Activated naive CD4-positive, alpha-beta T cell treated with anti-CD3 and anti-CD28 coated beads, Interleukin-2, amount 10 ng/mL, durations not matched to agents 7 days and 5 days (primary cell): Measurements from ENCODE around the gene FREM2.

Source experiments
- CTCF ChIA-PET: fragments of 350-600 bp; sonication (Branson Sonifier 250); formaldehyde crosslinking; loops from one replicate; lab custom pipeline; 2021; ENCODE audit warnings: antibody characterized with exemption; lab: Charles Lee
- DNase-seq: peaks from one replicate; pipeline ENCODE4 v3.0.0-alpha.2; 2020
- H3K27ac Mint-ChIP-seq: one replicate; pipeline ENCODE4 v1.8.0; 2021; ENCODE audit warnings: mild to moderate bottlenecking, moderate library complexity, mixed read lengths
- H3K27me3 Mint-ChIP-seq: one replicate; pipeline ENCODE4 v1.8.0; 2021; ENCODE audit warnings: mild to moderate bottlenecking, mixed read lengths
- H3K36me3 Mint-ChIP-seq: one replicate; pipeline ENCODE4 v1.8.0; 2021; ENCODE audit warnings: mixed read lengths
- H3K4me1 Mint-ChIP-seq: one replicate; pipeline ENCODE4 v1.8.0; 2021; ENCODE audit warnings: mixed read lengths
- H3K4me3 Mint-ChIP-seq: one replicate; pipeline ENCODE4 v1.8.0; 2021; ENCODE audit warnings: mild to moderate bottlenecking, moderate library complexity, mixed read lengths
- H3K9me3 Mint-ChIP-seq: one replicate; pipeline ENCODE4 v1.8.0; 2021; ENCODE audit warnings: mixed read lengths

Gene FREM2

DNA sequence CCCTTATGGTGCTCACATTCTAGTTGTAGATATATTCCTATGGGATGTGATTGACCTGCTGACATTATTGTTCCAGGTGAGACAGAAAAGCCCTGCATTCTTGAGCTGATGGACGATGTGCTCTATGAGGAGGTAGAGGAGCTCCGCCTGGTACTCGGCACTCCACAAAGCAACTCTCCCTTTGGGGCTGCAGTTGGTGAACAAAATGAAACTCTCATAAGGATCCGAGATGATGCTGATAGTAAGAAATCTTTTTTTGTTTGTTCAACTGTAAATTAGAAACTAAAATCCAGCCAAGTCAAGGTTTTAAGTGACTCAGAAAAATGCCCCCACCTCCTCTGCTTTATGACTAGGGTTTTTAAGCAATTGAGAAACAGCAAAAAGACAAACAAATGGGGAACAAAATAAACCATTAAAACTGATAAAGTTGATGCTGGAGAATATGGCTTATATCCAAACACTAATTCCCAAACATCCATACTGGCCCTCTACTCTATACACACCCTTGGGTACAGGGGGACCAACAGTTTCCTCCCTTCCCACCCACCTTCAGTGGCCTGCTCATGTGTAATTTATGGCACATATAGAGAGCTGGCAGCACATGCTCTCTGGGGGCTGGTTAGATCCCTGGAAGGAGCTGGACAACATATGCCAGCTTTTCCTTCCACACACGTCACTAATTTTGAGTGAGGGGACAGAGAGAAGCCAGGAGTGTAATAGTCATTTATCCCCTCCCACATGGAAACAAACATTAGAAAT, 164.2 kb downstream of the FREM2 start:
- no peak overlapping the region for H3K27ac Mint-ChIP-seq
- H3K9me3 Mint-ChIP-seq = no peaks in the 10 kb centered on the region
- CTCF ChIA-PET = no interaction called here
- no peak overlapping the region for H3K4me3 Mint-ChIP-seq
- H3K4me1 Mint-ChIP-seq = no peaks in the 10 kb centered on the region
- no peaks in the 10 kb centered on the region for H3K27me3 Mint-ChIP-seq
- DNase-seq = no peak
- H3K36me3 Mint-ChIP-seq = no peaks in the 10 kb centered on the region

DNA sequence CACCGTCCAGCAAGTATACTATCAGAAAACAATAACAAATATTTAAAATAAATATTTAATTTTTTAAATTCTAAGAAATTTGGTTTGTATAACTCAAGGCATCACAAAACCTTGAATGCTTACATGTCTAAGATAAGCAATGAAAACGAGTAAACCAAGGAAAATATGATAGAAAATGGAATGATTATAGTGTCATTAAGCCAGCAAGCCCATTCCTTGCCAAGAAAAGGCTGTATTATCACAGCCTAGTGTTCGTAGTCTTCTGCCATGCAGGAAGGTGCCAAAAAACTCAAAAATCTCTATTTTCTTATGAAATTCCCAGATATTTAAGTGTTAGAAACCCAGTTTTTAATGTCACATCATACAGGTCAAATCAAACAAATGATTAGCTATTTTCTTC, 167.3 kb downstream of the FREM2 start:
- H3K27me3 Mint-ChIP-seq = no peaks in the 10 kb centered on the region

DNA sequence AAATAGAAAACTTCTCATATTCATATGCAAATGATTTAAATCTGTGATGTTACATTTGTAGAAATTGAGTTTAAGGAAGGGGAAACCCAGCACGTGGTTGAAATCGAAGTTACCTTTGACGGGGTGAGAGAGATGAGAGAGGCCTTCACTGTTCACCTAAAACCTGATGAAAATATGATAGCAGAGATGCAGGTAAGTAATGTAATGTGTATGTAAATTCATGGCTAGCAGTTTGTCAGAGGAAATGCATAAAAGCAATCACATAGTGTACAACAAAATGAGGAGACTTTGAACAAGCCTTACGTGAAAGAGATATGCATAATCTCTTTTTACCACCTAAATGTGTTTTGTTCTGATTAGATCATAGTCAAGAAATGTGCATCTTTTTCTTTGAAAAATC, 169.2 kb downstream of the FREM2 start:
- H3K4me3 Mint-ChIP-seq = no peak overlapping the region
- H3K4me1 Mint-ChIP-seq = no peaks in the 10 kb centered on the region
- CTCF ChIA-PET = no interaction called here
- no peaks in the 10 kb centered on the region for H3K9me3 Mint-ChIP-seq
- no peak for DNase-seq
- H3K36me3 Mint-ChIP-seq = no peaks in the 10 kb centered on the region
- no peaks in the 10 kb centered on the region for H3K27me3 Mint-ChIP-seq
- no peak overlapping the region for H3K27ac Mint-ChIP-seq

More for the DNA sequence above, 167.3 kb downstream of the FREM2 start:
- Mint-ChIP-seq H3K4me3 (no peak overlapping the region), H3K27ac (no peak overlapping the region), H3K4me1 (no peaks in the 10 kb centered on the region), H3K9me3 (no peaks in the 10 kb centered on the region), H3K36me3 (no peaks in the 10 kb centered on the region)
- DNase-seq = no peak
- CTCF ChIA-PET = no interaction called here

- no peak overlapping the region for H3K4me3 Mint-ChIP-seq
- H3K9me3 Mint-ChIP-seq = no peaks in the 10 kb centered on the region
- H3K4me1 Mint-ChIP-seq = no peaks in the 10 kb centered on the region
- CTCF ChIA-PET = no interaction called here
- H3K27ac Mint-ChIP-seq = no peak overlapping the region
- H3K27me3 Mint-ChIP-seq = no peaks in the 10 kb centered on the region
- no peak for DNase-seq
- H3K36me3 Mint-ChIP-seq = no peaks in the 10 kb centered on the region
Measured at GRCh38 chr13:38862443-38862842, 175.6 kb downstream of the FREM2 start.

GRCh38 chr13:38863536-38863935, 176.7 kb downstream of the FREM2 start:
- Mint-ChIP-seq H3K27ac (no peak overlapping the region), H3K4me1 (no peaks in the 10 kb centered on the region), H3K9me3 (no peaks in the 10 kb centered on the region), H3K27me3 (no peaks in the 10 kb centered on the region), H3K4me3 (no peak overlapping the region), H3K36me3 (no peaks in the 10 kb centered on the region)
- no peak for DNase-seq
- CTCF ChIA-PET = no interaction called here

DNA sequence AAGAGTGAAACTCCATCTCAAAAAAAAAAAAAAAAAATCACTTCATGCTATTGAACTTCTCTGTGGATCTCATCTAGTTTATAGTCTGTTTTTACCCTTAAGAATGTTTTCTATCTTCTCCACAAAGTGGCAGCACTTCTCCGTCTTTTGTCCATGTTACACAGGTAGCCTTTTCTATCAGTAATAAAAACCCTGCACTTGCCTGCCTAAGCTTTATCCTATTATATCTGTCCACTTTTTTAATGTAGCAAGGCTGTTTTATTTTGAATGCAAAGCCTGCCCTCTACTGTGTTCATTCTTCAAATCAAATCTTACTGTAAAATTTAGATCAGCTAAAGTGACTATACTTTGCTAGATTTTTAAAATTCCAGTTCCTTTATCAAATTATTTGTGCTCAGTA, 179.8 kb downstream of the FREM2 start:
- H3K27me3 Mint-ChIP-seq = no peaks in the 10 kb centered on the region
- H3K9me3 Mint-ChIP-seq = no peaks in the 10 kb centered on the region
- H3K27ac Mint-ChIP-seq = no peak overlapping the region
- DNase-seq = no peak
- CTCF ChIA-PET = no interaction called here
- H3K4me3 Mint-ChIP-seq = no peak overlapping the region
- no peaks in the 10 kb centered on the region for H3K4me1 Mint-ChIP-seq
- no peaks in the 10 kb centered on the region for H3K36me3 Mint-ChIP-seq

GRCh38 chr13:38868399-38868798, 181.5 kb downstream of the FREM2 start:
- no peak overlapping the region for H3K27ac Mint-ChIP-seq
- CTCF ChIA-PET = interaction anchor here (0.7 kb wide), 1 partner anchor 701 kb away, joined by 3 read pairs; no protein-coding TSS in a partner anchor
- H3K27me3 Mint-ChIP-seq = no peaks in the 10 kb centered on the region
- DNase-seq = no peak
- H3K4me1 Mint-ChIP-seq = no peaks in the 10 kb centered on the region
- H3K9me3 Mint-ChIP-seq = no peaks in the 10 kb centered on the region
- no peaks in the 10 kb centered on the region for H3K36me3 Mint-ChIP-seq
- no peak overlapping the region for H3K4me3 Mint-ChIP-seq

- H3K4me3 Mint-ChIP-seq = no peak overlapping the region
- CTCF ChIA-PET = no interaction called here
- DNase-seq = no peak
- H3K4me1 Mint-ChIP-seq = no peaks in the 10 kb centered on the region
- no peaks in the 10 kb centered on the region for H3K36me3 Mint-ChIP-seq
- no peaks in the 10 kb centered on the region for H3K9me3 Mint-ChIP-seq
- H3K27ac Mint-ChIP-seq = no peak overlapping the region
- H3K27me3 Mint-ChIP-seq = no peaks in the 10 kb centered on the region
Measured at GRCh38 chr13:38868870-38869269, 182.0 kb downstream of the FREM2 start.

- DNase-seq = no peak
- CTCF ChIA-PET = interaction anchor here (1.2 kb wide), 1 partner anchor 13 kb away, joined by 3 read pairs; no protein-coding TSS in a partner anchor
- Mint-ChIP-seq H3K27ac (no peak overlapping the region), H3K36me3 (no peaks in the 10 kb centered on the region), H3K9me3 (no peaks in the 10 kb centered on the region), H3K4me3 (no peak overlapping the region), H3K27me3 (peaks cover 3% of the 10 kb centered on the region), H3K4me1 (no peaks in the 10 kb centered on the region)
Measured at GRCh38 chr13:38871275-38871674, 184.4 kb downstream of the FREM2 start.

DNA sequence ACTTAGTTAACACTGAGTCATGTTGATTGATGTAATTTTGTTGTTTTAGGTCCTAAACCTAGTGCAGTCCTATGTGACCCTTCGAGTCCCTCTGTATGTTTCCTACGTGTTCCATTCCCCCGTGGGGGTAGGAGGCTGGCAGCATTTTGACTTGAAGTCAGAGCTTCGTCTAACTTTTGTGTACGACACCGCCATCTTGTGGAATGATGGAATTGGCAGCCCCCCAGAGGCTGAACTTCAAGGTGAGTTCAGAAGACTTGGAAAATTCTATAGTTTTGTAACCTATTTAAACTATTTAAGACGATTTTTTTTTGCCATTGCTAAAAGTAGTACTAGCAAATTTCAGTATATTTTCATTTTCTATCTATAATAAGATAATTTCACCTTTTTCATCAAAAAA, 185.8 kb downstream of the FREM2 start:
- CTCF ChIA-PET = no interaction called here
- H3K9me3 Mint-ChIP-seq = no peaks in the 10 kb centered on the region
- no peaks in the 10 kb centered on the region for H3K36me3 Mint-ChIP-seq
- H3K4me3 Mint-ChIP-seq = no peak overlapping the region
- H3K27ac Mint-ChIP-seq = no peak overlapping the region
- no peaks in the 10 kb centered on the region for H3K4me1 Mint-ChIP-seq
- peaks cover 3% of the 10 kb centered on the region for H3K27me3 Mint-ChIP-seq
- peak; percentile 42 for DNase-seq

- CTCF ChIA-PET = no interaction called here
- Mint-ChIP-seq H3K36me3 (no peaks in the 10 kb centered on the region), H3K27ac (no peak overlapping the region), H3K27me3 (peaks cover 3% of the 10 kb centered on the region), H3K4me1 (no peaks in the 10 kb centered on the region), H3K9me3 (no peaks in the 10 kb centered on the region), H3K4me3 (no peak overlapping the region)
- DNase-seq = no peak
Measured at GRCh38 chr13:38875186-38875875, 188.5 kb downstream of the FREM2 start.

DNA sequence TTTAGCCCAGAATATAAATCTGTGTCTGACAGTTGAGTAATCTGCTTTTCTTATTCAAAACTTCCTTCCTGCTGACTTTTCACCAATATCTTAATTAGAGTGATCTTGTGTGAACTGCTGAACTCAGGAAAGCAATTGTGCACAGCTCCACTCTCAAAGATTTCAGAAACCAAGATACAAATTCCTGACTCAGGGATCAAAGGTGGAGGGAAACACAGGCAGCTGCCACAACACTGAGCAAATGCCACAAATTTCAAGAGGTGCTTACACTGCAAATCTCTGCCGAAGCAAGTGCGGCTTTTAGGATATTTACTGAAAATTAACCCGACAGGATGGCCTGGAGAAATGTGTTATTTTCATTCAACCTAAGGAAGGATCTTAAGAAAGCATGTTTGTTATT, 192.4 kb downstream of the FREM2 start:
- no peaks in the 10 kb centered on the region for H3K4me1 Mint-ChIP-seq

DNA sequence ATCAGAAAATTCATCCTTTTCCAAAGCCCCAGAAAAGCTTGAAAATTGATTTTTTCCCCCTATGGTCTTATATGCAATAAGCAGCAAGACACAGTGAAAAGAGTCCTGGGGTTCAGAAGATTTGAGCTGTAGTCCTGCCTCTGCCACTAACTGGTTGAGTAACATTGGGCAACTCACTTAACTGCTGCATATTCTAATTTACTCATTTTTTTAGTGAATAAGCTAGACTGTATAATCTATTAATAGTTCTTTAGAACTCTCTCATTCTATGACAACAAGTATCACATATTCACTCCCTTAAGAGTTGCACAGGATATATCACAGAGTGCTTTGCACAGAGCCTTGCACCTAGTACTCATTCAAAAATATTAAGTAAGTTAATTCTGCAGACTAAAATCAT, 192.9 kb downstream of the FREM2 start:
- no peaks in the 10 kb centered on the region for H3K4me1 Mint-ChIP-seq
- H3K4me3 Mint-ChIP-seq = no peak overlapping the region
- H3K9me3 Mint-ChIP-seq = no peaks in the 10 kb centered on the region
- no peaks in the 10 kb centered on the region for H3K27me3 Mint-ChIP-seq
- no peak overlapping the region for H3K27ac Mint-ChIP-seq
- CTCF ChIA-PET = no interaction called here
- DNase-seq = no peak
- no peaks in the 10 kb centered on the region for H3K36me3 Mint-ChIP-seq

More for the DNA sequence above, 192.4 kb downstream of the FREM2 start:
- no peaks in the 10 kb centered on the region for H3K9me3 Mint-ChIP-seq
- H3K4me3 Mint-ChIP-seq = no peak overlapping the region
- H3K27me3 Mint-ChIP-seq = peaks cover 3% of the 10 kb centered on the region
- H3K27ac Mint-ChIP-seq = no peak overlapping the region
- CTCF ChIA-PET = interaction anchor here (0.6 kb wide), 1 partner anchor 16 kb away, joined by 3 read pairs; no protein-coding TSS in a partner anchor
- no peaks in the 10 kb centered on the region for H3K36me3 Mint-ChIP-seq
- DNase-seq = no peak

DNA sequence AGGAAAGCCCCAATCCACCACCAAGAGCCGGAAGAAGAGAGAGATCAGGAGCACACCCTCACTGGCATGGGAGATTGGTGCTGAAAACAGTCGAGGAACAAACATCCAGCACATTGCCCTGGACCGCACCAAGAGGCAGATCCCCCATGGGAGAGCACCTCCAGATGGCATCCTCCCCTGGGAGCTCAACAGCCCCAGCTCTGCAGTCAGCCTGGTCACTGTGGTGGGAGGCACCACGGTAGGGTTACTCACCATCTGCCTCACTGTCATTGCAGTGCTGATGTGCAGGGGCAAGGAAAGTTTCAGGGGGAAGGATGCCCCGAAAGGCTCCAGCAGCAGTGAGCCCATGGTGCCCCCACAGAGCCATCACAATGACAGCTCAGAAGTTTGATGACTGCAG, 193.5 kb downstream of the FREM2 start:
- no peaks in the 10 kb centered on the region for H3K9me3 Mint-ChIP-seq
- CTCF ChIA-PET = no interaction called here
- no peaks in the 10 kb centered on the region for H3K4me1 Mint-ChIP-seq
- no peaks in the 10 kb centered on the region for H3K36me3 Mint-ChIP-seq
- H3K4me3 Mint-ChIP-seq = no peak overlapping the region
- H3K27me3 Mint-ChIP-seq = no peaks in the 10 kb centered on the region
- DNase-seq = no peak
- no peak overlapping the region for H3K27ac Mint-ChIP-seq

GRCh38 chr13:38883783-38884182, 196.9 kb downstream of the FREM2 start:
- DNase-seq = no peak
- no peak overlapping the region for H3K27ac Mint-ChIP-seq
- H3K36me3 Mint-ChIP-seq = no peaks in the 10 kb centered on the region
- no peaks in the 10 kb centered on the region for H3K4me1 Mint-ChIP-seq
- H3K9me3 Mint-ChIP-seq = no peaks in the 10 kb centered on the region
- H3K4me3 Mint-ChIP-seq = no peak overlapping the region
- CTCF ChIA-PET = interaction anchor here (1.3 kb wide), 1 partner anchor 13 kb away, joined by 3 read pairs; no protein-coding TSS in a partner anchor
- no peaks in the 10 kb centered on the region for H3K27me3 Mint-ChIP-seq
